T-cell (primary cell): ENCODE results near the gene WDR93. TPM values are rescaled to one million over a fixed set of nuclear protein-coding genes. Genes with fewer than 3 reads are reported as not detected.
"Not testable (repeated sequence)": the region's sequence is repeated elsewhere in the genome, so short reads cannot be mapped to it uniquely, and the experiment has no call there.

ENCODE experiments used
- ATAC-seq, 4 experiments: fragments of 200-7000 bp in 3 of 4; fragments of 150-1000 bp in 1 of 4; cut with Tn5 transposase; replicated peaks in 1 of 4; 1 replicate in 3 of 4; 2 replicates in 1 of 4; pipeline ENCODE4 v1.10.0; 2021; ENCODE audit warnings: moderate library complexity in 3 of 4, mild to moderate bottlenecking in 2 of 4, moderate number of reproducible peaks in 1 of 4
- CTCF ChIA-PET, 2 donors: fragments of 300-600 bp; sonication (Branson Sonifier 250); formaldehyde crosslinking; loops; one replicate each; lab custom pipeline; 2022; ENCODE audit warnings: antibody characterized with exemption in 2 of 2; lab: Charles Lee
- POLR2A ChIA-PET, 2 donors: fragments of 300-600 bp; sonication (Branson Sonifier 250); formaldehyde crosslinking; loops; one replicate each; lab custom pipeline; 2022; ENCODE audit warnings: antibody characterized with exemption in 2 of 2; lab: Charles Lee
- DNase-seq, 35 experiments: peaks; one replicate each; pipeline versions ENCODE4 v3.0.0 to v3.0.0-alpha.2; 2013 to 2023
- H3K27ac ChIP-seq: one replicate; pipeline ENCODE4 v1.5.1; 2013; ENCODE audit warnings: low read length
- H3K27me3 ChIP-seq, 2 experiments: replicated peaks in 1 of 2; 1 replicate in 1 of 2; 2 replicates in 1 of 2; pipeline versions ENCODE4 v1.6.1 to v1.7.0; 2013; ENCODE audit warnings: low read length in 1 of 2, mixed read lengths in 1 of 2; ENCODE audit not compliant: control insufficient read depth in 2 of 2, insufficient read depth in 2 of 2; ENCODE audit errors: extremely low read depth in 1 of 2
- H3K36me3 ChIP-seq, 2 donors: 1 replicate in 1 of 2; 2 replicates in 1 of 2; pipeline versions ENCODE4 v1.6.1 to v1.7.0; 2013; ENCODE audit warnings: low read length in 1 of 2; ENCODE audit not compliant: control insufficient read depth in 2 of 2, insufficient read depth in 1 of 2; ENCODE audit errors: extremely low read depth in 1 of 2
- H3K4me1 ChIP-seq, 2 experiments: 1 replicate in 1 of 2; 2 replicates in 1 of 2; pipeline versions ENCODE4 v1.6.1 to v1.7.0; 2013; ENCODE audit warnings: low read length in 2 of 2, mixed read lengths in 1 of 2; ENCODE audit not compliant: insufficient read depth in 2 of 2, control insufficient read depth in 1 of 2; ENCODE audit errors: extremely low read depth in 1 of 2
- H3K4me3 ChIP-seq, 2 donors: 1 replicate in 1 of 2; 2 replicates in 1 of 2; pipeline versions ENCODE4 v1.5.1 to v1.7.0; 2013; ENCODE audit warnings: mild to moderate bottlenecking in 2 of 2, low read length in 1 of 2, moderate library complexity in 1 of 2; ENCODE audit not compliant: control insufficient read depth in 1 of 2; ENCODE audit errors: extremely low read depth in 1 of 2
- H3K9me3 ChIP-seq: 2 replicates; pipeline ENCODE4 v1.7.0; 2013
- H3K27ac Mint-ChIP-seq, 2 donors: one replicate each; pipeline ENCODE4 v1.8.0; 2020 to 2021; ENCODE audit warnings: mild to moderate bottlenecking in 2 of 2, mixed read lengths in 2 of 2
- H3K27me3 Mint-ChIP-seq, 2 donors: one replicate each; pipeline ENCODE4 v1.8.0; 2021 to 2022; ENCODE audit warnings: mixed read lengths in 2 of 2
- H3K36me3 Mint-ChIP-seq: one replicate; pipeline ENCODE4 v1.8.0; 2021; ENCODE audit warnings: mixed read lengths
- H3K4me1 Mint-ChIP-seq, 3 donors: one replicate each; pipeline ENCODE4 v1.8.0; 2020 to 2022; ENCODE audit warnings: mixed read lengths in 3 of 3, mild to moderate bottlenecking in 1 of 3
- H3K4me3 Mint-ChIP-seq, 3 donors: one replicate each; pipeline ENCODE4 v1.8.0; 2020 to 2022; ENCODE audit warnings: mild to moderate bottlenecking in 3 of 3, mixed read lengths in 3 of 3, moderate library complexity in 3 of 3
- H3K9me3 Mint-ChIP-seq, 3 donors: one replicate each; pipeline ENCODE4 v1.8.0; 2020 to 2022; ENCODE audit warnings: mixed read lengths in 3 of 3
- WGBS: methylation state at CpG from one replicate; pipeline ENCODE4 v1.1.5; 2013; ENCODE audit warnings: missing lambda C conversion rate; ENCODE audit not compliant: insufficient coverage; 5-methylcytosine and 5-hydroxymethylcytosine counted together
- total RNA-seq, 35 experiments: library from RNA in 6 of 35; stranded (reverse) in 6 of 35; fragments of 120-200 nt in 1 of 35; gene quantifications; one replicate each; pipeline versions ENCODE4 v1.2.1 to v1.2.4 and lab custom pipeline; 2013 to 2026

WDR93 gene
- total RNA-seq, 5 donors from 2014 or later (not counting 1 experiment from before 2014, with no cell fraction given): 0.13 to 0.35 TPM; not detected in 3

GRCh38 chr15:89680282-89680873, 10.2 kb upstream of the WDR93 start:
- no peak overlapping the region for H3K4me3 ChIP-seq
- no peaks in the 10 kb centered on the region for H3K4me1 ChIP-seq
- Mint-ChIP-seq H3K4me1 (no peaks in the 10 kb centered on the region), H3K36me3 (peaks cover 30% of the 10 kb centered on the region), H3K9me3 (no peaks in the 10 kb centered on the region), H3K4me3 (no peak overlapping the region), H3K27me3 (no peaks in the 10 kb centered on the region), H3K27ac (no peak overlapping the region)
- no peaks in the 10 kb centered on the region for H3K9me3 ChIP-seq
- CTCF ChIA-PET: no interaction called here
- no peak for DNase-seq
- no peak overlapping the region for H3K27ac ChIP-seq
- H3K36me3 ChIP-seq: peaks cover 0 to 5% of the 10 kb centered on the region in 2 donors
- no peak for ATAC-seq
- peaks cover 0 to 2% of the 10 kb centered on the region in 2 experiments for H3K27me3 ChIP-seq
- WGBS: 87% methylated on average over 3 of the region's 5 CpGs
- POLR2A ChIA-PET: no interaction called here

GRCh38 chr15:89681146-89681545, 9.5 kb upstream of the WDR93 start:
- no peak overlapping the region for H3K4me3 ChIP-seq
- POLR2A ChIA-PET: no interaction called here
- CTCF ChIA-PET: no interaction called here

GRCh38 chr15:89685995-89686394, 4.6 kb upstream of the WDR93 start:
- Histone ChIP-seq H3K36me3 (peaks cover 0 to 5% of the 10 kb centered on the region in 2 donors), H3K9me3 (no peaks in the 10 kb centered on the region), H3K27ac (no peak overlapping the region), H3K4me1 (peaks cover 0 to 10% of the 10 kb centered on the region in 2 experiments), H3K27me3 (no peaks in the 10 kb centered on the region), H3K4me3 (no peak overlapping the region)
- Mint-ChIP-seq H3K4me1 (peaks cover 12 to 13% (median 12%) of the 10 kb centered on the region in 3 donors), H3K4me3 (no peak overlapping the region), H3K27me3 (no peaks in the 10 kb centered on the region), H3K27ac (no peak overlapping the region), H3K9me3 (no peaks in the 10 kb centered on the region), H3K36me3 (peaks cover 31% of the 10 kb centered on the region)
- 100% methylated on average over 1 of the region's 2 CpGs for WGBS
- DNase-seq (no peak), ATAC-seq (no peak)
- POLR2A ChIA-PET: interaction anchor here in 1 of 2 donors (0.6 kb wide), 1 partner anchor 267 kb away, joined by 4 read pairs; no protein-coding TSS in a partner anchor
- CTCF ChIA-PET: no interaction called here

More at GRCh38 chr15:89681146-89681545, 9.5 kb upstream of the WDR93 start:
- H3K9me3 Mint-ChIP-seq: no peaks in the 10 kb centered on the region
- no peak overlapping the region for H3K27ac ChIP-seq
- 100% methylated on average over 1 of the region's 2 CpGs for WGBS
- peaks cover 0 to 2% of the 10 kb centered on the region in 2 experiments for H3K27me3 ChIP-seq
- H3K9me3 ChIP-seq: no peaks in the 10 kb centered on the region
- no peak overlapping the region for H3K4me3 Mint-ChIP-seq
- H3K4me1 Mint-ChIP-seq: no peaks in the 10 kb centered on the region
- ATAC-seq (no peak), DNase-seq (no peak)
- peaks cover 33% of the 10 kb centered on the region for H3K36me3 Mint-ChIP-seq
- H3K27ac Mint-ChIP-seq: no peak overlapping the region
- H3K27me3 Mint-ChIP-seq: no peaks in the 10 kb centered on the region
- H3K4me1 ChIP-seq: no peaks in the 10 kb centered on the region
- H3K36me3 ChIP-seq: peaks cover 0 to 5% of the 10 kb centered on the region in 2 donors

GRCh38 chr15:89686522-89686921, 4.1 kb upstream of the WDR93 start:
- no peak for DNase-seq

GRCh38 chr15:89689930-89690275, 708 bp upstream of the WDR93 start:
- not testable (repeated sequence) for H3K9me3 Mint-ChIP-seq, H3K27me3 Mint-ChIP-seq

More at GRCh38 chr15:89686522-89686921, 4.1 kb upstream of the WDR93 start:
- H3K4me3 ChIP-seq: no peak overlapping the region
- H3K9me3 ChIP-seq: no peaks in the 10 kb centered on the region
- H3K36me3 ChIP-seq: peaks cover 0 to 5% of the 10 kb centered on the region in 2 donors
- CTCF ChIA-PET: no interaction called here
- Mint-ChIP-seq H3K36me3 (peaks cover 29% of the 10 kb centered on the region), H3K4me1 (peaks cover 14 to 17% (median 15%) of the 10 kb centered on the region in 3 donors), H3K27me3 (no peaks in the 10 kb centered on the region), H3K4me3 (no peak overlapping the region), H3K27ac (no peak overlapping the region), H3K9me3 (no peaks in the 10 kb centered on the region)
- POLR2A ChIA-PET: no interaction called here
- no peak overlapping the region for H3K27ac ChIP-seq
- peaks cover 0 to 14% of the 10 kb centered on the region in 2 experiments for H3K4me1 ChIP-seq
- no peaks in the 10 kb centered on the region for H3K27me3 ChIP-seq
- ATAC-seq: no peak

GRCh38 chr15:89693091-89693490, 2.5 kb downstream of the WDR93 start:
- Histone ChIP-seq H3K36me3 (no peaks in the 10 kb centered on the region), H3K4me1 (peaks cover 0 to 14% of the 10 kb centered on the region in 2 experiments), H3K4me3 (no peak overlapping the region), H3K27me3 (no peaks in the 10 kb centered on the region), H3K27ac (no peak overlapping the region), H3K9me3 (no peaks in the 10 kb centered on the region)
- Mint-ChIP-seq H3K27me3 (peaks cover 0 to 3% of the 10 kb centered on the region in 2 donors), H3K9me3 (no peaks in the 10 kb centered on the region), H3K4me3 (no peak overlapping the region), H3K36me3 (no peaks in the 10 kb centered on the region), H3K4me1 (peaks cover 14 to 15% (median 14%) of the 10 kb centered on the region in 3 donors), H3K27ac (no peak overlapping the region)
- ChIA-PET POLR2A (no interaction called here), CTCF (no interaction called here)
- ATAC-seq (no peak), DNase-seq (no peak)
- no CpG with 5 or more reads among the region's 2 CpGs for WGBS

More at GRCh38 chr15:89689930-89690275, 708 bp upstream of the WDR93 start:
- DNase-seq, ATAC-seq, H3K36me3 ChIP-seq, POLR2A ChIA-PET, H3K9me3 ChIP-seq, H3K36me3 Mint-ChIP-seq, H3K27me3 ChIP-seq, H3K27ac ChIP-seq: not testable (repeated sequence)
- CTCF ChIA-PET: interaction anchor here in 1 of 2 donors (0.6 kb wide), 1 partner anchor 49 kb away, joined by 3 read pairs; no protein-coding TSS in a partner anchor
- Histone ChIP-seq H3K4me3 (peak overlapping the region; percentile 75 to 91), H3K4me1 (peaks cover 0 to 14% of the 10 kb centered on the region in 2 experiments)
- WGBS: 79% methylated on average over 10 of the region's 15 CpGs
- peaks cover 14 to 17% (median 15%) of the 10 kb centered on the region in 3 donors for H3K4me1 Mint-ChIP-seq
- H3K4me3 Mint-ChIP-seq: peak overlapping the region; percentile 89 to 93 (median 89)
- H3K27ac Mint-ChIP-seq: peak overlapping the region in 1 of 2 donors; percentile 76
